ENCODE data around the gene TAF3.

TAF3 gene

GRCh38 chr10:8037941-8038894, 219.9 kb downstream of the TAF3 start:
- in situ Hi-C loops (cut with HindIII; ENCODE audit: low sequenced_read_pairs), result no loop called here
- no peak for DNase-seq (ENCODE audit: low read depth)
- H3K4me3 ChIP-seq (ENCODE audit: low read depth, low read length), result no peak overlapping the region
- TF ChIP-seq CTCF (IDR thresholded peaks at IDR 0.05; ENCODE audit: low read depth, low read length, missing control alignments), result no peak

- H3K4me3 ChIP-seq (ENCODE audit: low read depth, low read length), result no peak overlapping the region
- in situ Hi-C loops (cut with HindIII; ENCODE audit: low sequenced_read_pairs), result no loop called here
- no peak for DNase-seq (ENCODE audit: low read depth)
- TF ChIP-seq CTCF (IDR thresholded peaks at IDR 0.05; ENCODE audit: low read depth, low read length, missing control alignments), result no peak
Observed at GRCh38 chr10:8039321-8039881, 221.1 kb downstream of the TAF3 start.

GRCh38 chr10:8040651-8041050, 222.3 kb downstream of the TAF3 start:
- no peak for DNase-seq (ENCODE audit: low read depth)

GRCh38 chr10:8041284-8041991, 223.1 kb downstream of the TAF3 start:
- in situ Hi-C loops (cut with HindIII; ENCODE audit: low sequenced_read_pairs), result no loop called here
- no peak for TF ChIP-seq CTCF (IDR thresholded peaks at IDR 0.05; ENCODE audit: low read depth, low read length, missing control alignments)
- no peak overlapping the region for H3K4me3 ChIP-seq (ENCODE audit: low read depth, low read length)
- no peak for DNase-seq (ENCODE audit: low read depth)

More at GRCh38 chr10:8040651-8041050, 222.3 kb downstream of the TAF3 start:
- no peak for TF ChIP-seq CTCF (IDR thresholded peaks at IDR 0.05; ENCODE audit: low read depth, low read length, missing control alignments)
- H3K4me3 ChIP-seq (ENCODE audit: low read depth, low read length), result no peak overlapping the region
- in situ Hi-C loops (cut with HindIII; ENCODE audit: low sequenced_read_pairs), result no loop called here

- H3K4me3 ChIP-seq (ENCODE audit: low read depth, low read length), result no peak overlapping the region
- no peak for DNase-seq (ENCODE audit: low read depth)
- in situ Hi-C loops (cut with HindIII; ENCODE audit: low sequenced_read_pairs), result no loop called here
- no peak for TF ChIP-seq CTCF (IDR thresholded peaks at IDR 0.05; ENCODE audit: low read depth, low read length, missing control alignments)
Observed at GRCh38 chr10:8041992-8042720, 223.9 kb downstream of the TAF3 start.
